Measurements from ENCODE around the gene WWOX.

Gene WWOX

GRCh38 chr16:78218856-78219651, 119.6 kb downstream of the WWOX start:
- no peaks in the 10 kb centered on the region for H3K27me3 ChIP-seq
- no peak for TF ChIP-seq CTCF (IDR thresholded peaks at IDR 0.05)
- H3K9me3 ChIP-seq: no peaks in the 10 kb centered on the region
- no peaks in the 10 kb centered on the region for H3K4me1 ChIP-seq (ENCODE audit: control insufficient read depth in 1 of 2, insufficient read depth in 1 of 2, low read depth in 1 of 2, low read length in 1 of 2)
- no peak overlapping the region for H3K27ac ChIP-seq
- H3K36me3 ChIP-seq: no peaks in the 10 kb centered on the region
- no peak overlapping the region for H3K4me3 ChIP-seq (ENCODE audit: low read depth in 1 of 2, low read length in 1 of 2)

GRCh38 chr16:78220571-78220970, 121.1 kb downstream of the WWOX start:
- no peak for TF ChIP-seq CTCF (IDR thresholded peaks at IDR 0.05)
- Histone ChIP-seq H3K27ac (no peak overlapping the region), H3K36me3 (no peaks in the 10 kb centered on the region), H3K4me1 (ENCODE audit: control insufficient read depth in 1 of 2, insufficient read depth in 1 of 2, low read depth in 1 of 2, low read length in 1 of 2) (no peaks in the 10 kb centered on the region), H3K27me3 (no peaks in the 10 kb centered on the region), H3K4me3 (ENCODE audit: low read depth in 1 of 2, low read length in 1 of 2) (no peak overlapping the region), H3K9me3 (no peaks in the 10 kb centered on the region)

GRCh38 chr16:78221892-78222291, 122.4 kb downstream of the WWOX start:
- H3K27me3 ChIP-seq: no peaks in the 10 kb centered on the region
- no peaks in the 10 kb centered on the region for H3K36me3 ChIP-seq
- no peak for TF ChIP-seq CTCF (IDR thresholded peaks at IDR 0.05)
- no peaks in the 10 kb centered on the region for H3K4me1 ChIP-seq (ENCODE audit: control insufficient read depth in 1 of 2, insufficient read depth in 1 of 2, low read depth in 1 of 2, low read length in 1 of 2)
- no peak overlapping the region for H3K27ac ChIP-seq
- no peaks in the 10 kb centered on the region for H3K9me3 ChIP-seq
- no peak overlapping the region for H3K4me3 ChIP-seq (ENCODE audit: low read depth in 1 of 2, low read length in 1 of 2)

- TF ChIP-seq CTCF (IDR thresholded peaks at IDR 0.05): no peak
- H3K4me1 ChIP-seq (ENCODE audit: control insufficient read depth in 1 of 2, insufficient read depth in 1 of 2, low read depth in 1 of 2, low read length in 1 of 2): no peaks in the 10 kb centered on the region
- H3K36me3 ChIP-seq: no peaks in the 10 kb centered on the region
- H3K9me3 ChIP-seq: no peaks in the 10 kb centered on the region
- no peak overlapping the region for H3K4me3 ChIP-seq (ENCODE audit: low read depth in 1 of 2, low read length in 1 of 2)
- no peaks in the 10 kb centered on the region for H3K27me3 ChIP-seq
- H3K27ac ChIP-seq: no peak overlapping the region
Measured at GRCh38 chr16:78224342-78224741, 124.9 kb downstream of the WWOX start.

GRCh38 chr16:78225919-78226318, 126.5 kb downstream of the WWOX start:
- Histone ChIP-seq H3K36me3 (no peaks in the 10 kb centered on the region), H3K4me1 (ENCODE audit: control insufficient read depth in 1 of 2, insufficient read depth in 1 of 2, low read depth in 1 of 2, low read length in 1 of 2) (no peaks in the 10 kb centered on the region), H3K27me3 (no peaks in the 10 kb centered on the region), H3K4me3 (ENCODE audit: low read depth in 1 of 2, low read length in 1 of 2) (no peak overlapping the region), H3K9me3 (no peaks in the 10 kb centered on the region), H3K27ac (no peak overlapping the region)
- no peak for TF ChIP-seq CTCF (IDR thresholded peaks at IDR 0.05)
